RWPE2 (cell line): ENCODE results near the gene PIP4K2A.

Experiments
- ATAC-seq: fragments of 200-7000 bp; cut with Tn5 transposase; 3 replicates; pipeline ENCODE4 v1.9.1; 2021; ENCODE audit warnings: low read depth
- DNase-seq: peaks from one replicate; pipeline ENCODE4 v3.0.0-alpha.2; 2020; ENCODE audit warnings: low spot score
- H3K27ac ChIP-seq: fragments of 450-650 bp; 2 replicates; pipeline ENCODE4 v1.5.1; 2017; ENCODE audit warnings: mild to moderate bottlenecking; ENCODE audit not compliant: poor library complexity, severe bottlenecking
- H3K27me3 ChIP-seq: fragments of 250-450 bp; sonication (Bioruptor Pico); 2 replicates; pipeline ENCODE4 v1.5.1; 2021; ENCODE audit warnings: mild to moderate bottlenecking, moderate library complexity; ENCODE audit not compliant: insufficient read depth, poor library complexity, severe bottlenecking
- H3K36me3 ChIP-seq: fragments of 250-450 bp; sonication (Bioruptor Pico); 2 replicates; pipeline ENCODE4 v1.5.1; 2020; ENCODE audit warnings: low read depth, mild to moderate bottlenecking, moderate library complexity
- H3K4me1 ChIP-seq: fragments of 250-450 bp; sonication (Bioruptor Pico); 2 replicates; pipeline ENCODE4 v1.5.1; 2021; ENCODE audit warnings: mild to moderate bottlenecking, moderate library complexity; ENCODE audit not compliant: insufficient read depth, poor library complexity, severe bottlenecking
- H3K4me3 ChIP-seq: fragments of 250-450 bp; sonication (Bioruptor Pico); 2 replicates; pipeline ENCODE4 v1.5.1; 2021; ENCODE audit warnings: mild to moderate bottlenecking, moderate library complexity; ENCODE audit not compliant: severe bottlenecking
- H3K9me3 ChIP-seq: fragments of 250-450 bp; sonication (Bioruptor Pico); 2 replicates; pipeline ENCODE4 v1.5.1; 2021; ENCODE audit warnings: mild to moderate bottlenecking, moderate library complexity; ENCODE audit not compliant: severe bottlenecking
- TF ChIP-seq, protein P1 (sequence below): fragments of 450-650 bp; IDR thresholded peaks from one replicate; pipeline ENCODE4 v1.5.1; 2017; ENCODE audit warnings: mild to moderate bottlenecking, moderate library complexity; ENCODE audit not compliant: poor library complexity, severe bottlenecking

Gene PIP4K2A

DNA sequence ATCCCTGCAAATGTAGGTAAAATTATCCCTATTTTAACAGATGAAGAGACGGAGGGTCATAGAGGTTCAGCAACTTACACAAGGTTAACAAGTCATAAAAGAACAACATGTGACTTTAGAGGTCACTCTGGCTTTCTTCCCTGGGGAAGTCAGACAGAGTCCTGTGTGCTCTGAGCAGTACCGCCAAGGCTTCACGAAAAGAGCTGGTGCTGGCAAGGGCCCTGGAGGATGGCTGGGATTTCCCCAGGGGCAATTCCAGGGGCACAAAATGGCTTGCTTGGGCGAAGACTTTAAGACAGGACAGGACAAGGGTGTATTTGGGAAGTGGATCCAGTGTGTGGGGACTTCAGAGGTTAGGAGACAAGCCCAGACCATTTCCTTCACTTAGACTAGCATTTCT, 144.1 kb downstream of the PIP4K2A start:
- H3K4me1 ChIP-seq: no peaks in the 10 kb centered on the region
- DNase-seq (no peak), ATAC-seq (no peak)
- peaks cover 6% of the 10 kb centered on the region; the same call in 1 of the 2 replicates for H3K36me3 ChIP-seq
- H3K27me3 ChIP-seq: no peaks in the 10 kb centered on the region
- TF ChIP-seq, protein P1, sequence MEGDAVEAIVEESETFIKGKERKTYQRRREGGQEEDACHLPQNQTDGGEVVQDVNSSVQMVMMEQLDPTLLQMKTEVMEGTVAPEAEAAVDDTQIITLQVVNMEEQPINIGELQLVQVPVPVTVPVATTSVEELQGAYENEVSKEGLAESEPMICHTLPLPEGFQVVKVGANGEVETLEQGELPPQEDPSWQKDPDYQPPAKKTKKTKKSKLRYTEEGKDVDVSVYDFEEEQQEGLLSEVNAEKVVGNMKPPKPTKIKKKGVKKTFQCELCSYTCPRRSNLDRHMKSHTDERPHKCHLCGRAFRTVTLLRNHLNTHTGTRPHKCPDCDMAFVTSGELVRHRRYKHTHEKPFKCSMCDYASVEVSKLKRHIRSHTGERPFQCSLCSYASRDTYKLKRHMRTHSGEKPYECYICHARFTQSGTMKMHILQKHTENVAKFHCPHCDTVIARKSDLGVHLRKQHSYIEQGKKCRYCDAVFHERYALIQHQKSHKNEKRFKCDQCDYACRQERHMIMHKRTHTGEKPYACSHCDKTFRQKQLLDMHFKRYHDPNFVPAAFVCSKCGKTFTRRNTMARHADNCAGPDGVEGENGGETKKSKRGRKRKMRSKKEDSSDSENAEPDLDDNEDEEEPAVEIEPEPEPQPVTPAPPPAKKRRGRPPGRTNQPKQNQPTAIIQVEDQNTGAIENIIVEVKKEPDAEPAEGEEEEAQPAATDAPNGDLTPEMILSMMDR: no peak
- no peak overlapping the region for H3K27ac ChIP-seq
- no peak overlapping the region for H3K4me3 ChIP-seq
- H3K9me3 ChIP-seq: no peaks in the 10 kb centered on the region

GRCh38 chr10:22568928-22569327, 145.4 kb downstream of the PIP4K2A start:
- no peaks in the 10 kb centered on the region for H3K9me3 ChIP-seq
- no peaks in the 10 kb centered on the region for H3K27me3 ChIP-seq
- no peaks in the 10 kb centered on the region for H3K4me1 ChIP-seq
- no peak overlapping the region for H3K4me3 ChIP-seq
- DNase-seq (no peak), ATAC-seq (no peak)
- H3K36me3 ChIP-seq: peaks cover 6% of the 10 kb centered on the region; the same call in 1 of the 2 replicates
- TF ChIP-seq, protein P1: no peak
- no peak overlapping the region for H3K27ac ChIP-seq

DNA sequence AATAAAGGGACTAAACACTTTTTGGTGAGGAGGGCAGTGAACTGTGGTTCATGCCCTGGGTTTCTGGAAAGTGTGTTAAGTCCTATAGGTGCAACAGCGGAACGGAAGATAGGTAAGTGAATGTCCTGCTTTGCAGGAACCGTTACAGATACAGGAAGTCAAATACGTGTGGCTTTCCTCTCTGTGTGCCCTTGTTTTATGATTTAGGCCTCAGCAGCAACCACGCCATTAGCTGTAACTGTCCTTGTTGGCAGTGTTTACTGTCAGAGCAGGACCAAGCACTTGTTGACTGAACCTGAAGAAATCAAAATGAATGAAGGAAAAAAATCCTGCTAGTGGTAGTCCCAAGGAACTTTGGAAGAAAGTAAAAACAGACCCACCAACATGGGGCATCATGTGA, 150.3 kb downstream of the PIP4K2A start:
- ATAC-seq: no peak
- Histone ChIP-seq H3K27me3 (no peaks in the 10 kb centered on the region), H3K4me3 (no peak overlapping the region), H3K36me3 (no peaks in the 10 kb centered on the region), H3K27ac (no peak overlapping the region), H3K9me3 (no peaks in the 10 kb centered on the region), H3K4me1 (no peaks in the 10 kb centered on the region)
- TF ChIP-seq, protein P1: no peak
- DNase-seq: no peak

GRCh38 chr10:22561909-22562308, 152.5 kb downstream of the PIP4K2A start:
- no peaks in the 10 kb centered on the region for H3K27me3 ChIP-seq
- no peak overlapping the region for H3K27ac ChIP-seq
- H3K36me3 ChIP-seq: no peaks in the 10 kb centered on the region
- no peak for ATAC-seq
- no peaks in the 10 kb centered on the region for H3K9me3 ChIP-seq
- H3K4me1 ChIP-seq: no peaks in the 10 kb centered on the region
- no peak overlapping the region for H3K4me3 ChIP-seq
- TF ChIP-seq, protein P1: no peak
- DNase-seq: no peak

DNA sequence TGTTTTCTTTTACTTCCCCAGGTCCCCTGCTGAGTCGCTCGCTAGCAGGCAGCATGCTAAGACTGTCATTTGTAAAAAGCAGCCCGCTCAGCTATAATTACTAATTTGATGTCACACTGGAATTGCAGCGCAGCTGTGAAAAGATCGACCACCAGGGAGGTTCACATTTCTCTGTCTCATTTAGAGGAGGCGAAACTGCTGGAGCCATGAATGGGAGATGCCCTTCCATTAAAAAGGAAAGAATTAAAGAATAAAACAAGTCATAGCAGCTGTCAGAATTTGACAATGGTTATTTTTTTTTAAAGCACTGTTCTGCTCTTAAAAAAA, 153.5 kb downstream of the PIP4K2A start:
- H3K27me3 ChIP-seq: no peaks in the 10 kb centered on the region
- H3K27ac ChIP-seq: no peak overlapping the region
- H3K36me3 ChIP-seq: no peaks in the 10 kb centered on the region
- ATAC-seq: no peak
- DNase-seq: no peak
- H3K4me3 ChIP-seq: no peak overlapping the region
- TF ChIP-seq, protein P1: no peak
- no peaks in the 10 kb centered on the region for H3K9me3 ChIP-seq
- H3K4me1 ChIP-seq: no peaks in the 10 kb centered on the region
